Stimulated activated naive CD4-positive, alpha-beta T cell (primary cell): ENCODE results near the gene KIF4B.
"Not testable (repeated sequence)": the region's sequence is repeated elsewhere in the genome, so short reads cannot be mapped to it uniquely, and the experiment has no call there.

ENCODE experiments used
- DNase-seq, 6 experiments: peaks; one replicate each; lab custom pipeline; 2025; lab: John Stamatoyannopoulos, UW

The KIF4B gene

GRCh38 chr5:155013526-155013925, at the start of gene KIF4B:
TSS of gene KIF4B (plus strand) at chr5:155013755. CDS start at chr5:155013860, 105 bp downstream.
- DNase-seq, result no peak

- DNase-seq, result no peak
Measured at GRCh38 chr5:154966081-154966841, 47.3 kb upstream of the KIF4B start.

- DNase-seq, result no peak
Measured at GRCh38 chr5:154966874-154967273, 46.7 kb upstream of the KIF4B start.

GRCh38 chr5:154967421-154968024, 46.0 kb upstream of the KIF4B start:
- DNase-seq, result no peak

- DNase-seq, result no peak
Measured at GRCh38 chr5:154968953-154969352, 44.6 kb upstream of the KIF4B start.

- DNase-seq, result no peak
Measured at GRCh38 chr5:154970759-154971158, 42.8 kb upstream of the KIF4B start.

- DNase-seq, result no peak
Measured at GRCh38 chr5:154971501-154971900, 42.1 kb upstream of the KIF4B start.

GRCh38 chr5:154972476-154973080, 41.0 kb upstream of the KIF4B start:
- DNase-seq, result no peak

- not testable (repeated sequence) for DNase-seq
Measured at GRCh38 chr5:154976082-154976481, 37.5 kb upstream of the KIF4B start.

GRCh38 chr5:154977409-154977808, 36.1 kb upstream of the KIF4B start:
- no peak for DNase-seq

GRCh38 chr5:154978294-154978693, 35.3 kb upstream of the KIF4B start:
- not testable (repeated sequence) for DNase-seq

- no peak for DNase-seq
Measured at GRCh38 chr5:154984946-154985516, 28.5 kb upstream of the KIF4B start.

GRCh38 chr5:154986151-154986550, 27.4 kb upstream of the KIF4B start:
- DNase-seq, result no peak

- DNase-seq, result no peak
Measured at GRCh38 chr5:154989626-154990025, 23.9 kb upstream of the KIF4B start.

- DNase-seq, result no peak
Measured at GRCh38 chr5:154993461-154993860, 20.1 kb upstream of the KIF4B start.

GRCh38 chr5:154995679-154996078, 17.9 kb upstream of the KIF4B start:
- DNase-seq, result no peak

- DNase-seq, result no peak
Measured at GRCh38 chr5:154997746-154998145, 15.8 kb upstream of the KIF4B start.

- DNase-seq, result no peak
Measured at GRCh38 chr5:154999865-155000264, 13.7 kb upstream of the KIF4B start.

- no peak for DNase-seq
Measured at GRCh38 chr5:155001523-155001922, 12.0 kb upstream of the KIF4B start.

GRCh38 chr5:155002722-155003121, 10.8 kb upstream of the KIF4B start:
- not testable (repeated sequence) for DNase-seq

GRCh38 chr5:155004138-155004744, 9.3 kb upstream of the KIF4B start:
- DNase-seq, result no peak

- not testable (repeated sequence) for DNase-seq
Measured at GRCh38 chr5:155006265-155006664, 7.3 kb upstream of the KIF4B start.
